H9 (cell line): ENCODE data around the gene ZNF512. TPM values are rescaled to one million over a fixed set of nuclear protein-coding genes. Genes with fewer than 3 reads are reported as not detected.

Source experiments
- DNase-seq: peaks from one replicate; pipeline ENCODE4 v3.0.0-alpha.2; 2017
- H2AFZ ChIP-seq: one replicate; pipeline ENCODE4 v1.6.1; 2013; ENCODE audit warnings: mild to moderate bottlenecking, low read length, control low read depth, moderate library complexity
- H2AK5ac ChIP-seq: 2 replicates; pipeline ENCODE4 v1.6.1; 2013; ENCODE audit warnings: low read length, control low read depth, mixed read lengths; ENCODE audit not compliant: insufficient read length
- H2BK120ac ChIP-seq: one replicate; pipeline ENCODE4 v1.6.1; 2013; ENCODE audit warnings: low read depth, mild to moderate bottlenecking, low read length, control low read depth, inconsistent platforms; ENCODE audit not compliant: poor library complexity, severe bottlenecking
- H2BK12ac ChIP-seq: 2 replicates; pipeline ENCODE4 v1.6.1; 2013; ENCODE audit warnings: low read length, control low read depth, mixed read lengths, low read depth; ENCODE audit not compliant: insufficient read length
- H2BK15ac ChIP-seq: 2 replicates; pipeline ENCODE4 v1.6.1; 2013; ENCODE audit warnings: low read depth, low read length, control low read depth
- H2BK20ac ChIP-seq: one replicate; pipeline ENCODE4 v1.6.1; 2013; ENCODE audit warnings: low read depth, mild to moderate bottlenecking, low read length, control low read depth, inconsistent platforms; ENCODE audit not compliant: poor library complexity, severe bottlenecking
- H2BK5ac ChIP-seq: 2 replicates; pipeline ENCODE4 v1.6.1; 2013; ENCODE audit warnings: low read length, control low read depth, mixed read lengths; ENCODE audit not compliant: insufficient read length
- H3K14ac ChIP-seq: 2 replicates; pipeline ENCODE4 v1.6.1; 2013; ENCODE audit warnings: low read length, control low read depth; ENCODE audit not compliant: insufficient read depth
- H3K18ac ChIP-seq: 2 replicates; pipeline ENCODE4 v1.6.1; 2013; ENCODE audit warnings: low read depth, mild to moderate bottlenecking, mixed read lengths, low read length, control low read depth; ENCODE audit not compliant: insufficient read length
- H3K23ac ChIP-seq: 2 replicates; pipeline ENCODE4 v1.6.1; 2013; ENCODE audit warnings: low read length, control low read depth, mixed read lengths, low read depth; ENCODE audit not compliant: insufficient read length
- H3K23me2 ChIP-seq: 2 replicates; pipeline ENCODE4 v1.6.1; 2013; ENCODE audit warnings: low read depth, mild to moderate bottlenecking, mixed read lengths, low read length, control low read depth; ENCODE audit not compliant: insufficient read length, poor library complexity, severe bottlenecking
- H3K27ac ChIP-seq: 2 replicates; pipeline ENCODE4 v1.5.1; 2013; ENCODE audit warnings: low read length, control low read depth, mixed read lengths, low read depth; ENCODE audit not compliant: insufficient read length
- H3K27me3 ChIP-seq: 2 replicates; pipeline ENCODE4 v1.6.1; 2013; ENCODE audit warnings: low read length, control low read depth, inconsistent platforms; ENCODE audit not compliant: insufficient read depth
- H3K4ac ChIP-seq: 2 replicates; pipeline ENCODE4 v1.6.1; 2013; ENCODE audit warnings: low read depth, mild to moderate bottlenecking, control low read depth, inconsistent platforms, low read length, moderate library complexity
- H3K4me1 ChIP-seq: 2 replicates; pipeline ENCODE4 v1.6.1; 2013; ENCODE audit warnings: low read length, control low read depth, inconsistent platforms; ENCODE audit not compliant: insufficient read depth
- H3K4me2 ChIP-seq: 2 replicates; pipeline ENCODE4 v1.6.1; 2013; ENCODE audit warnings: low read length, control low read depth, mixed read lengths; ENCODE audit not compliant: insufficient read length, insufficient read depth
- H3K56ac ChIP-seq: 2 replicates; pipeline ENCODE4 v1.6.1; 2013; ENCODE audit warnings: low read depth, mild to moderate bottlenecking, mixed read lengths, low read length, control low read depth; ENCODE audit not compliant: insufficient read length
- H3K79me1 ChIP-seq: 2 replicates; pipeline ENCODE4 v1.6.1; 2013; ENCODE audit warnings: low read depth, mild to moderate bottlenecking, moderate library complexity, low read length, control low read depth, inconsistent platforms; ENCODE audit not compliant: insufficient read depth, poor library complexity, severe bottlenecking
- H3K79me2 ChIP-seq: 2 replicates; pipeline ENCODE4 v1.6.1; 2013; ENCODE audit warnings: low read length, control low read depth, inconsistent platforms; ENCODE audit not compliant: insufficient read depth
- H3K9ac ChIP-seq: 2 replicates; pipeline ENCODE4 v1.6.1; 2013; ENCODE audit warnings: low read length, control low read depth, mixed read lengths; ENCODE audit not compliant: insufficient read length; ENCODE audit errors: extremely low read depth
- H3K9me3 ChIP-seq: one replicate; pipeline ENCODE4 v1.6.1; 2013; ENCODE audit warnings: low read depth, low read length, inconsistent platforms; ENCODE audit not compliant: control insufficient read depth
- H3T11ph ChIP-seq: one replicate; pipeline ENCODE4 v1.6.1; 2013; ENCODE audit warnings: mild to moderate bottlenecking, low read length, control low read depth, inconsistent platforms
- H4K20me1 ChIP-seq: one replicate; pipeline ENCODE4 v1.6.1; 2013; ENCODE audit not compliant: control insufficient read depth, insufficient read length, insufficient read depth
- H4K5ac ChIP-seq: 2 replicates; pipeline ENCODE4 v1.6.1; 2013; ENCODE audit warnings: low read depth, mild to moderate bottlenecking, mixed read lengths, low read length, control low read depth; ENCODE audit not compliant: insufficient read length
- H4K8ac ChIP-seq: replicated peaks from 2 replicates; pipeline ENCODE4 v1.6.1; 2013; ENCODE audit warnings: low read length, control low read depth, mixed read lengths, low read depth; ENCODE audit not compliant: insufficient read length
- H4K91ac ChIP-seq: 2 replicates; pipeline ENCODE4 v1.6.1; 2013; ENCODE audit warnings: low read depth, mild to moderate bottlenecking, moderate library complexity, mixed read lengths, low read length, control low read depth; ENCODE audit not compliant: insufficient read length
- H3K27ac Mint-ChIP-seq, 3 experiments: 2 replicates in 2 of 3; 3 replicates in 1 of 3; pipeline ENCODE4 v1.8.0; 2020 to 2021; ENCODE audit warnings: mixed read lengths in 3 of 3, mild to moderate bottlenecking in 1 of 3, moderate library complexity in 1 of 3
- H3K27me3 Mint-ChIP-seq: 2 replicates; pipeline ENCODE4 v1.8.0; 2021; ENCODE audit warnings: low read depth, mild to moderate bottlenecking, moderate library complexity, mixed read lengths
- H3K36me3 Mint-ChIP-seq, 3 experiments: 2 replicates in 2 of 3; 3 replicates in 1 of 3; pipeline ENCODE4 v1.8.0; 2020 to 2021; ENCODE audit warnings: low read depth in 3 of 3, mixed read lengths in 3 of 3; ENCODE audit not compliant: insufficient read depth in 1 of 3
- H3K4me1 Mint-ChIP-seq, 2 experiments: 2 replicates each; pipeline ENCODE4 v1.8.0; 2020; ENCODE audit warnings: mixed read lengths in 2 of 2
- H3K4me3 Mint-ChIP-seq, 2 experiments: 2 replicates in 1 of 2; 3 replicates in 1 of 2; pipeline ENCODE4 v1.8.0; 2020 to 2021; ENCODE audit warnings: mild to moderate bottlenecking in 2 of 2, mixed read lengths in 2 of 2, moderate library complexity in 1 of 2
- H3K9me3 Mint-ChIP-seq, 2 experiments: 2 replicates in 1 of 2; 3 replicates in 1 of 2; pipeline ENCODE4 v1.8.0; 2020; ENCODE audit warnings: mild to moderate bottlenecking in 2 of 2, mixed read lengths in 2 of 2, moderate library complexity in 1 of 2
- CTCF ChIP-seq: fragments of 200-600 bp; sonication (generic); conservative IDR thresholded peaks from 3 replicates; pipeline ENCODE4 v1.8.0; 2021; ENCODE audit warnings: antibody characterized with exemption, mild to moderate bottlenecking
- WGBS: extraction: QIAGEN DNeasy Blood & Tissue Kit; methylation state at CpG from one replicate; pipeline ENCODE4 v1.1.7; 2013; ENCODE audit warnings: missing lambda C conversion rate, low lambda C conversion rate, mixed read lengths; ENCODE audit not compliant: insufficient read length; ENCODE audit errors: extremely low coverage; 5-methylcytosine and 5-hydroxymethylcytosine counted together
- total RNA-seq: library from RNA; stranded (reverse); gene quantifications from 2 replicates; pipeline ENCODE4 v1.2.1, GENCODE V29; 2021

Gene ZNF512
- total RNA-seq, 1 experiment from 2014 or later = 38.2 TPM

GRCh38 chr2:27583390-27583915, 611 bp downstream of the ZNF512 start:
- Histone ChIP-seq H4K8ac (no peak overlapping the region), H3K4me2 (peak overlapping the region; percentile 97), H2AFZ (no peak overlapping the region), H3K4ac (no peak overlapping the region), H3T11ph (no peak overlapping the region), H4K5ac (no peak overlapping the region), H3K56ac (no peak overlapping the region), H2BK12ac (no peak overlapping the region), H3K79me2 (peaks cover 27% of the 10 kb centered on the region), H3K27me3 (no peaks in the 10 kb centered on the region), H4K91ac (no peak overlapping the region), H3K79me1 (no peaks in the 10 kb centered on the region), H2AK5ac (no peak overlapping the region), H3K23me2 (peaks cover 5% of the 10 kb centered on the region), H3K9me3 (no peaks in the 10 kb centered on the region), H3K18ac (no peak overlapping the region), H2BK120ac (no peak overlapping the region), H3K23ac (no peak overlapping the region), H3K4me1 (0 out of 2 replicates have a peak, but pooled peaks cover 2% of the 10 kb centered on the region), H3K14ac (no peak overlapping the region), H3K27ac (no peak overlapping the region), H2BK5ac (no peak overlapping the region), H2BK15ac (no peak overlapping the region), H4K20me1 (no peaks in the 10 kb centered on the region), H2BK20ac (no peak overlapping the region), H3K9ac (peak overlapping the region; percentile 82)
- Mint-ChIP-seq H3K9me3 (peaks cover 8 to 22% of the 10 kb centered on the region in 2 experiments; a peak in 3 of 5 replicates), H3K27ac (peak overlapping the region in 2 of 3 experiments; percentile 74 to 96; a peak in 5 of 7 replicates), H3K27me3 (peaks cover 41% of the 10 kb centered on the region), H3K4me1 (peaks cover 16 to 19% of the 10 kb centered on the region in 2 experiments), H3K4me3 (peak overlapping the region; percentile 98 to 99), H3K36me3 (peaks cover 0 to 4% (median 3%) of the 10 kb centered on the region in 3 experiments; a peak in 4 of 7 replicates)
- TF ChIP-seq CTCF = no peak
- DNase-seq = no peak
- no CpG with 5 or more reads among the region's 12 CpGs for WGBS
